ENCODE measurements around the gene PSMD1. TPM values are rescaled to one million over a fixed set of nuclear protein-coding genes. Genes with fewer than 3 reads are reported as not detected.
A peak's percentile ranks its signal among the peaks of the same experiment; 100 is the strongest.

PSMD1 gene
- total RNA-seq, 4 donors from 2014 or later: 47.3 to 55.2 (median 52.3) TPM

GRCh38 chr2:231129216-231129615, 72.5 kb downstream of the PSMD1 start:
- DNase-seq (ENCODE audit: extremely low spot score): no peak
- TF ChIP-seq CTCF (IDR thresholded peaks at IDR 0.05): no peak
- TF ChIP-seq EP300 (IDR thresholded peaks at IDR 0.05): no peak
- TF ChIP-seq POLR2A (IDR thresholded peaks at IDR 0.05; ENCODE audit: low read depth): no peak
- no peak for TF ChIP-seq POLR2AphosphoS5 (IDR thresholded peaks at IDR 0.05)
- Histone ChIP-seq H3K4me1 (peaks cover 9 to 45% (median 18%) of the 10 kb centered on the region in 4 donors), H3K27ac (replicated peaks in 1 of 4) (peak overlapping the region in 1 of 4 donors; percentile 12), H3K27me3 (no peaks in the 10 kb centered on the region), H3K4me3 (no peak overlapping the region), H3K9me3 (no peaks in the 10 kb centered on the region), H3K36me3 (no peaks in the 10 kb centered on the region)
- WGBS: 81% methylated on average over 1 of the region's 1 CpG
- intact Hi-C loops (cut with DNase I): no loop called here

- intact Hi-C loops (cut with DNase I): no loop called here
- WGBS: 91% methylated on average over 6 of the region's 6 CpGs
These were observed 73.8 kb downstream of the PSMD1 start for GRCh38 chr2:231130336-231131056.

GRCh38 chr2:231132129-231132528, 75.5 kb downstream of the PSMD1 start:
- no peak overlapping the region for H3K4me3 ChIP-seq
- no peaks in the 10 kb centered on the region for H3K9me3 ChIP-seq
- DNase-seq (ENCODE audit: extremely low spot score): no peak
- intact Hi-C loops (cut with DNase I): no loop called here
- 73% methylated on average over 1 of the region's 1 CpG for WGBS
- TF ChIP-seq EP300 (IDR thresholded peaks at IDR 0.05) (no peak), POLR2A (IDR thresholded peaks at IDR 0.05; ENCODE audit: low read depth) (no peak), POLR2AphosphoS5 (IDR thresholded peaks at IDR 0.05) (no peak), CTCF (IDR thresholded peaks at IDR 0.05) (no peak)
- no peaks in the 10 kb centered on the region for H3K36me3 ChIP-seq
- H3K27me3 ChIP-seq: no peaks in the 10 kb centered on the region
- peaks cover 0 to 25% (median 6%) of the 10 kb centered on the region in 4 donors for H3K4me1 ChIP-seq
- H3K27ac ChIP-seq (replicated peaks in 1 of 4): peak overlapping the region in 1 of 4 donors; percentile 52

More at GRCh38 chr2:231130336-231131056, 73.8 kb downstream of the PSMD1 start:
- Histone ChIP-seq H3K27ac (replicated peaks in 1 of 4) (peak overlapping the region in 2 of 4 donors; percentile 1 to 6), H3K27me3 (no peaks in the 10 kb centered on the region), H3K9me3 (no peaks in the 10 kb centered on the region), H3K36me3 (no peaks in the 10 kb centered on the region), H3K4me3 (no peak overlapping the region), H3K4me1 (peaks cover 0 to 34% (median 6%) of the 10 kb centered on the region in 4 donors)
- no peak for DNase-seq (ENCODE audit: extremely low spot score)
- TF ChIP-seq POLR2A (IDR thresholded peaks at IDR 0.05; ENCODE audit: low read depth) (no peak), POLR2AphosphoS5 (IDR thresholded peaks at IDR 0.05) (no peak), EP300 (IDR thresholded peaks at IDR 0.05) (no peak), CTCF (IDR thresholded peaks at IDR 0.05) (no peak)

GRCh38 chr2:231133365-231134099, 76.9 kb downstream of the PSMD1 start:
- intact Hi-C loops (cut with DNase I): no loop called here
- TF ChIP-seq EP300 (IDR thresholded peaks at IDR 0.05): no peak
- TF ChIP-seq CTCF (IDR thresholded peaks at IDR 0.05): no peak
- no peak for TF ChIP-seq POLR2AphosphoS5 (IDR thresholded peaks at IDR 0.05)
- no peak for TF ChIP-seq POLR2A (IDR thresholded peaks at IDR 0.05; ENCODE audit: low read depth)
- peaks cover 0 to 25% (median 6%) of the 10 kb centered on the region in 4 donors for H3K4me1 ChIP-seq
- no peak for DNase-seq (ENCODE audit: extremely low spot score)
- H3K27me3 ChIP-seq: no peaks in the 10 kb centered on the region
- no peaks in the 10 kb centered on the region for H3K9me3 ChIP-seq
- no peak overlapping the region for H3K4me3 ChIP-seq
- H3K36me3 ChIP-seq: no peaks in the 10 kb centered on the region
- H3K27ac ChIP-seq (replicated peaks in 1 of 4): peak overlapping the region in 1 of 4 donors; percentile 29
- 91% methylated on average over 1 of the region's 1 CpG for WGBS

Data from esophagus muscularis mucosa (tissue), 4 donors.